CD4-positive, alpha-beta memory T cell (primary cell): ENCODE results near the gene RIN3. TPM values are rescaled to one million over a fixed set of nuclear protein-coding genes. Genes with fewer than 3 reads are reported as not detected.

Source experiments
- CTCF ChIA-PET: fragments of 350-600 bp; sonication (Branson Sonifier 250); formaldehyde crosslinking; loops from one replicate; lab custom pipeline; 2021; ENCODE audit warnings: inconsistent platforms; ENCODE audit not compliant: partially characterized antibody; lab: Charles Lee
- POLR2A ChIA-PET: fragments of 350-600 bp; sonication (Branson Sonifier 250); formaldehyde crosslinking; loops from one replicate; lab custom pipeline; 2021; ENCODE audit not compliant: partially characterized antibody; lab: Charles Lee
- DNase-seq, 5 donors: peaks; one replicate each; pipeline versions ENCODE4 v3.0.0 to v3.0.0-alpha.2; 2020 to 2022; ENCODE audit warnings: mixed read lengths in 1 of 5
- H3K27ac ChIP-seq: one replicate; pipeline ENCODE4 v1.7.0; 2013; ENCODE audit warnings: low read depth, low read length
- H3K27me3 ChIP-seq: 2 replicates; pipeline ENCODE4 v1.7.0; 2013; ENCODE audit warnings: mild to moderate bottlenecking, low read length, moderate library complexity; ENCODE audit not compliant: insufficient read depth
- H3K36me3 ChIP-seq: 2 replicates; pipeline ENCODE4 v1.7.0; 2013; ENCODE audit warnings: mild to moderate bottlenecking, low read length, moderate library complexity; ENCODE audit not compliant: insufficient read depth
- H3K4me1 ChIP-seq: 2 replicates; pipeline ENCODE4 v1.7.0; 2013; ENCODE audit warnings: mild to moderate bottlenecking, low read length, moderate library complexity; ENCODE audit not compliant: insufficient read depth
- H3K4me3 ChIP-seq, 2 donors: one replicate each; pipeline ENCODE4 v1.7.0; 2013; ENCODE audit warnings: low read length in 2 of 2, mild to moderate bottlenecking in 1 of 2
- H3K9me3 ChIP-seq, 2 donors: one replicate each; pipeline ENCODE4 v1.7.0; 2013; ENCODE audit warnings: low read length in 2 of 2, control low read depth in 1 of 2; ENCODE audit not compliant: control insufficient read depth in 1 of 2
- H3K27ac Mint-ChIP-seq, 7 donors: one replicate each; pipeline ENCODE4 v1.8.0; 2020 to 2021; ENCODE audit warnings: mixed read lengths in 7 of 7, mild to moderate bottlenecking in 6 of 7, inconsistent platforms in 3 of 7, moderate library complexity in 3 of 7
- H3K27me3 Mint-ChIP-seq, 2 donors: one replicate each; pipeline ENCODE4 v1.8.0; 2020 to 2021; ENCODE audit warnings: mixed read lengths in 2 of 2
- H3K36me3 Mint-ChIP-seq, 2 donors: one replicate each; pipeline ENCODE4 v1.8.0; 2020 to 2021; ENCODE audit warnings: mixed read lengths in 2 of 2, inconsistent platforms in 1 of 2, mild to moderate bottlenecking in 1 of 2
- H3K4me1 Mint-ChIP-seq, 4 donors: one replicate each; pipeline ENCODE4 v1.8.0; 2020 to 2021; ENCODE audit warnings: mixed read lengths in 4 of 4, mild to moderate bottlenecking in 1 of 4
- H3K4me3 Mint-ChIP-seq, 8 donors: one replicate each; pipeline ENCODE4 v1.8.0; 2020 to 2021; ENCODE audit warnings: mixed read lengths in 8 of 8, mild to moderate bottlenecking in 7 of 8, moderate library complexity in 6 of 8, inconsistent platforms in 3 of 8
- H3K9me3 Mint-ChIP-seq, 8 donors: one replicate each; pipeline ENCODE4 v1.8.0; 2020 to 2021; ENCODE audit warnings: mixed read lengths in 8 of 8, mild to moderate bottlenecking in 5 of 8, inconsistent platforms in 3 of 8, moderate library complexity in 1 of 8
- intact Hi-C: fragments of 100-400 bp; cut with micrococcal nuclease; formaldehyde crosslinking; loops from one replicate; pipeline ENCODE4 v1.15.1; 2023
- polyA plus RNA-seq, 2 donors: library from polyadenylated mRNA; unstranded; fragments of 300-500 nt; fragmentation: Illumina TruSeq; gene quantifications; one replicate each; pipeline ENCODE4 v1.2.3, GENCODE V29; 2021
- total RNA-seq, 2 experiments: library from RNA; stranded (reverse); gene quantifications; one replicate each; pipeline ENCODE4 v1.2.3, GENCODE V29; 2021

The RIN3 gene
- total and polyA plus RNA-seq, 4 experiments from 2014 or later = 4.0 to 74.9 (median 45.9) TPM

DNA sequence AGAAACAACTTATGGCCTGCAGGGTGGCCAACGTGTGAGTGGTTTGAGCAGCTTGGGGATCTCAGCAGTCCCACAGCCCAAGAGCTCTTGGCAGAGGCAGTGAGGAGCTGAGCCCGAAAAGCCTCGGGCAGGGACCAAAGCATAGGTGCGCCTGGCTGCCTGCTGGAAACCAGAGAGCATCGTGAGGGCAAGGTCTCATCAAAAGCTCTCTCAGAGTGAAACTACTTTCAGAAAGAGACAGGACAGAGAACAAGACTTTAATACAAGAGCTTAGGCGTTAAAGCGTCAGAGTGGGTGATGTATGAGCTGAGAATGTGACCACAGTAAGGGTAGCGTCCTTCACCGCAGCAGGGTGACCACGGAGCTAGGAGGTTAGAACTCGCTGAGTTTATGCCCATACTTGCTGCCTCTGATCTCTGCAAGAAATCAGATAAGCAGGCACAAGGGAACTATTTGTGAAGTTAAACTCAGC is 204.0 kb downstream of the RIN3 start:
- CTCF ChIA-PET = interaction anchor here (1.2 to 1.8 kb wide), 6 partner anchors 31 to 82 kb away, joined by 3 to 8 read pairs (median 5); partner anchors contain the start of gene LGMN

DNA sequence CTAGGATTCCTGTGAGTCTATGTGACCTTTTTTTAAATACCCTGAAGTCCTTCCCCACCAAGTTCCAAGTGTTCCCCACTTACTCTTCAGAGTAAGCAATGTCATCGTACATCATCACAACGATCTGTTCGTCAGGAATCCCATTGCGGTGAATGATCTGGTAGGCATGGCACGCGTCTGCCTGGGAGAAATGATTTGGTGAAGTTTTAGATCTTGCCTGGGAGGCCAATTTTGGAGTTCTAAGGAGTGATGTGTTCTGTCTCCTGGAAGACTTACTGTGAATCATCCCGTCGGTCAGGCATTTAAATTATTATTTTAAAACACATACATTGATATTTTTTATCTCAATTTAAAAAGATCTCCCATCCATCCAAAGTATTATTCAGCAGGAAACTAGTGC is 205.1 kb downstream of the RIN3 start:
- no peak overlapping the region for H3K4me3 Mint-ChIP-seq
- no peaks in the 10 kb centered on the region for H3K36me3 Mint-ChIP-seq
- ChIA-PET CTCF (interaction anchor here (1.2 to 1.8 kb wide), 3 partner anchors 30 to 80 kb away, joined by 3 to 8 read pairs (median 4); partner anchors contain the start of gene LGMN), POLR2A (no interaction called here)
- no peak overlapping the region for H3K4me3 ChIP-seq
- peaks cover 0 to 5% (median 2%) of the 10 kb centered on the region in 4 donors for H3K4me1 Mint-ChIP-seq
- no peaks in the 10 kb centered on the region for H3K9me3 Mint-ChIP-seq
- intact Hi-C loops = no loop called here
- H3K27ac Mint-ChIP-seq = no peak overlapping the region
- no peak overlapping the region for H3K27ac ChIP-seq
- no peak for DNase-seq
- no peaks in the 10 kb centered on the region for H3K27me3 ChIP-seq
- H3K27me3 Mint-ChIP-seq = no peaks in the 10 kb centered on the region
- H3K4me1 ChIP-seq = no peaks in the 10 kb centered on the region
- no peaks in the 10 kb centered on the region for H3K9me3 ChIP-seq
- H3K36me3 ChIP-seq = no peaks in the 10 kb centered on the region

More for the DNA sequence above, 204.0 kb downstream of the RIN3 start:
- Mint-ChIP-seq H3K27me3 (no peaks in the 10 kb centered on the region), H3K27ac (peak overlapping the region in 1 of 7 donors; percentile 14), H3K4me1 (peaks cover 0 to 5% (median 2%) of the 10 kb centered on the region in 4 donors), H3K4me3 (peak overlapping the region in 2 of 8 donors; percentile 21 to 23), H3K36me3 (no peaks in the 10 kb centered on the region), H3K9me3 (no peaks in the 10 kb centered on the region)
- intact Hi-C loops = no loop called here
- DNase-seq = peak in 1 of 5 donors; percentile 12
- POLR2A ChIA-PET = no interaction called here
- Histone ChIP-seq H3K36me3 (no peaks in the 10 kb centered on the region), H3K27ac (no peak overlapping the region), H3K4me1 (no peaks in the 10 kb centered on the region), H3K27me3 (no peaks in the 10 kb centered on the region), H3K9me3 (no peaks in the 10 kb centered on the region), H3K4me3 (no peak overlapping the region)

DNA sequence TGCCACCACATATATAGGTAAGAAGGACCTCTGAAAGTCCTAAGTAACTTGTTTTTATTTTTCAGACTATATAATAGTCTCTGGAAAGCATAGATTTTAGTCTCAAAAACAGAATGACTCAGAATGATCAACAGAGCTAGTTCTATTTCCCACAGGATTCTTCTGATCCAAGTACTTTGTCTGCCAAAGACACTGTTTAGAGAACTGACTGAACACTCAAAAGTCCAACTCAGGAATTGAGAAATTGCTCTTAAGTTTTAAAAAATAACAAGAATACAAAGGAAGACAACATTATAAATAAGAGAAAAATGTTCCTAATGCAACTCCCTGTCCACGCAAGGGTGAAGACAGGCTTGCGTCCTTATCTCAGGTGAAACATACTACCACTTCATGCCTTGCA is 205.8 kb downstream of the RIN3 start:
- no peaks in the 10 kb centered on the region for H3K9me3 Mint-ChIP-seq
- H3K27ac ChIP-seq = no peak overlapping the region
- H3K36me3 ChIP-seq = no peaks in the 10 kb centered on the region
- intact Hi-C loops = no loop called here
- no peak overlapping the region for H3K4me3 ChIP-seq
- H3K4me1 ChIP-seq = no peaks in the 10 kb centered on the region
- H3K4me1 Mint-ChIP-seq = peaks cover 0 to 5% (median 2%) of the 10 kb centered on the region in 4 donors
- no peak for DNase-seq
- no peaks in the 10 kb centered on the region for H3K27me3 ChIP-seq
- CTCF ChIA-PET = no interaction called here
- H3K27me3 Mint-ChIP-seq = no peaks in the 10 kb centered on the region
- POLR2A ChIA-PET = no interaction called here
- no peaks in the 10 kb centered on the region for H3K9me3 ChIP-seq
- H3K27ac Mint-ChIP-seq = no peak overlapping the region
- no peaks in the 10 kb centered on the region for H3K36me3 Mint-ChIP-seq
- H3K4me3 Mint-ChIP-seq = no peak overlapping the region

DNA sequence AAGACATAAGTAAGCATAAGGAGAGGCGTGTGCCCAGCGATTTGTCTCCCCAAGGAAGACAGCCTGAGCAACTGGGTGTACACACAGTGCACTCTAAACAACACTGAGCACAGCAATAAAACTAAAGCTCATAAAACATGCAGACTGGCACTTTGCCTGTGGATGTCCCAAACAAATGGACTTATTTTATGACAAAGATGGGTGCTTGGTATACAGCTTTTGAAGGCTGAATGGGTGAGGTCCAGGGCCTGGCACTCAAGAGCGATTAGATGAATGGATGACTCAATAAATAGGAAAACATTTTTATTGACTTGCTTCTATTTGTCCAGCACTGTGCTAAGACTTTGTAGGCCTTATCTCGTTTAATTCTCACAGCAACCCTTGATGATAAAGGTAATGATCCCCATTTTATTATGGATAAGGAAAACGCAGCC is 206.3 kb downstream of the RIN3 start:
- Histone ChIP-seq H3K27ac (no peak overlapping the region), H3K4me1 (no peaks in the 10 kb centered on the region), H3K36me3 (no peaks in the 10 kb centered on the region), H3K9me3 (no peaks in the 10 kb centered on the region), H3K27me3 (no peaks in the 10 kb centered on the region), H3K4me3 (no peak overlapping the region)
- ChIA-PET CTCF (no interaction called here), POLR2A (no interaction called here)
- Mint-ChIP-seq H3K36me3 (no peaks in the 10 kb centered on the region), H3K4me3 (no peak overlapping the region), H3K27ac (no peak overlapping the region), H3K4me1 (peaks cover 0 to 5% (median 2%) of the 10 kb centered on the region in 4 donors), H3K9me3 (no peaks in the 10 kb centered on the region), H3K27me3 (no peaks in the 10 kb centered on the region)
- DNase-seq = no peak
- intact Hi-C loops = no loop called here

DNA sequence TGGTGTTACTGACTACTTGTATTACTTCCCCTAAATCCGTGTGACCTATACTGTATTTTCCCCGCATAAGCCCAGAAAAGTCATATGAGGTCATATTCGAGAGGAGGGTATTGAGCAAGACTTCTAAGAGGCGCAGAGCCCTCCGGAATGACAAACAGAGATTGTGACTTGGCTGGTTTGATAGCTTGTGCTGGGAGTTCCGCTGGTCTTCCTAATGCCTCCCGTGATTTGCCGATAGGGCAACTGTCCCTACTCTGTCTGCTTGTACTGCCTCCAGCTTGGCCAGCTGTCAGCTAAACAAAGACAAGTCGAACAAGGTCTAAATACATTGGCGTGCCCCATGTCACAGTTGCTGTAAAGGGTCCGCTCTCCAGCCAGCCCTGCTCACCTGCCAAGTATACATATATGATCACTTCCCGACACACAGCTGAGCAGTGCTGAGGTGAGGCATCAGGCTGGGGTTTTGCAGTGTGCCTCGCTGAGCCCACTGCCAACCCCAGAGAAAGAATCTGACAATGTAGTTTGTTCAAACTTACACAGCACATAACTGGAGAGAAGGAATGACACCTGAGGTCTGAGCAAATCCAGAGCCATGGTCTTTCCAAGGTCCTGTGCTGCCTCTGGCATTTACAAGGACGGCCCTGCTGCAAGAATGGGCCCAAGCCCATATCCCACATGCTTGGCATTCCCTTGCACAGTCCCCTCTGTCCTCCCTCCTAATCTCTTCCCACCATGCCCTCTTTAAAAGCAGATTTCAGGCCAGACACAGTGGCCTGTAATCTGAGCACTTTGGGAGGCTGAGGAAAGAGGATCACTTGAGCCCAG is 211.1 kb downstream of the RIN3 start:
- intact Hi-C loops = no loop called here
- DNase-seq = no peak

DNA sequence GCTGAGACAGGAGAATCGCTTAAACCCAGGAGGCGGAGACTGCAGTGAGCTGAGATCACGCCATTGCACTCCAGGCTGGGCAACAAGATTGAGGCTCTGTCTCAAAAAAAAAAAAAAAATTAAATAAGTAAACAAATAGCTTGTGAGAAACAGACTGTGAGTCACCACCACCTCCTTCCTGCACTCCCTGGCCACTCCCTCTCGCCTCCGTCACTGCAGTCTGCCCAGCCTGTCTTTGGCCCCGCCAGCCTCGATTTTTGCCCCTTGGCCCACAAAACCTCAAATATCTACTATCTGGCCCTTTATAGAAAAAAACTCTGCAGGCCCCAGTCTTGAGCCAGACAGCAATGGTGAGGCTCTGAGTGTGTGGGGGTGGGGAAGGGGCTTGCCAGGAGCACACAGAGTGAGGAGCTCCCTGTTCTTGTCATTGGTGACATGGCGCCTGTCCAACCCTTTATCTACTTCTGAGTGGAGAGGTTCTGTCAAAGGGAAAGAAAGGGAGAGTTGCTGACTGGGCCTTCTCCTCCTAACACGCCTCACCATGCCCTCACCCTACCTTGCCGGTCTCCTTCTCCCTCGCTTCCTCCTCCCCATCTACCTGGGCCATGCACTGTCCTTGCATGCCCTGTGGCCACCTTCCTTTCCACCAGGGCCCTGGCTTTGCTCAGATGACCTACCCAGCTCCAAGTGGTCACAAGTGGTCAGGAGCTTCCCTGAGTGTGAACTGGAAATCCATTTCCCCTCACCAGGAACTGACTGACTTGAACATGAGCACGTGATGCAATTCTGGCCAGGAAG is 212.8 kb downstream of the RIN3 start:
- CTCF ChIA-PET = interaction anchor here (1.5 to 2.1 kb wide), 3 partner anchors 12 to 58 kb away, joined by 3 to 15 read pairs (median 3); no protein-coding TSS in a partner anchor
- Histone ChIP-seq H3K9me3 (no peaks in the 10 kb centered on the region), H3K27me3 (no peaks in the 10 kb centered on the region), H3K4me1 (no peaks in the 10 kb centered on the region), H3K36me3 (no peaks in the 10 kb centered on the region), H3K27ac (no peak overlapping the region), H3K4me3 (no peak overlapping the region)
- H3K27me3 Mint-ChIP-seq = peaks cover 2 to 9% of the 10 kb centered on the region in 2 donors
- no peak overlapping the region for H3K4me3 Mint-ChIP-seq
- peaks cover 0 to 6% (median under 1%) of the 10 kb centered on the region in 4 donors for H3K4me1 Mint-ChIP-seq
- POLR2A ChIA-PET = interaction anchor here (0.6 to 1.4 kb wide), 2 partner anchors 67 to 460 kb away, joined by 3 read pairs; partner anchors contain the start of gene GOLGA5
- peak in 1 of 5 donors; percentile 39 for DNase-seq
- H3K36me3 Mint-ChIP-seq = peaks cover 2 to 14% of the 10 kb centered on the region in 2 donors
- peak overlapping the region in 2 of 7 donors; percentile 32 to 45 for H3K27ac Mint-ChIP-seq
- intact Hi-C loops = no loop called here
- peaks cover 0 to 3% (median 0%) of the 10 kb centered on the region in 8 donors for H3K9me3 Mint-ChIP-seq

More for the DNA sequence above, 211.1 kb downstream of the RIN3 start:
- Histone ChIP-seq H3K27ac (no peak overlapping the region), H3K4me3 (no peak overlapping the region), H3K36me3 (no peaks in the 10 kb centered on the region), H3K9me3 (no peaks in the 10 kb centered on the region), H3K4me1 (no peaks in the 10 kb centered on the region), H3K27me3 (no peaks in the 10 kb centered on the region)
- peaks cover 0 to 3% (median 0%) of the 10 kb centered on the region in 8 donors for H3K9me3 Mint-ChIP-seq
- POLR2A ChIA-PET = interaction anchor here (1.4 kb wide), 1 partner anchor 69 kb away, joined by 3 read pairs; the partner anchor contains the start of gene GOLGA5
- H3K4me3 Mint-ChIP-seq = no peak overlapping the region
- peaks cover 2 to 6% of the 10 kb centered on the region in 2 donors for H3K27me3 Mint-ChIP-seq
- H3K27ac Mint-ChIP-seq = no peak overlapping the region
- peaks cover 0 to 9% of the 10 kb centered on the region in 2 donors for H3K36me3 Mint-ChIP-seq
- CTCF ChIA-PET = interaction anchor here (1.5 to 2.1 kb wide), 3 partner anchors 10 to 59 kb away, joined by 3 to 15 read pairs (median 3); no protein-coding TSS in a partner anchor
- peaks cover 0 to 2% (median 0%) of the 10 kb centered on the region in 4 donors for H3K4me1 Mint-ChIP-seq
